ENCODE measurements around the gene CXXC1.
"Not testable (repeated sequence)": the region's sequence is repeated elsewhere in the genome, so short reads cannot be mapped to it uniquely, and the experiment has no call there.

The CXXC1 gene

DNA sequence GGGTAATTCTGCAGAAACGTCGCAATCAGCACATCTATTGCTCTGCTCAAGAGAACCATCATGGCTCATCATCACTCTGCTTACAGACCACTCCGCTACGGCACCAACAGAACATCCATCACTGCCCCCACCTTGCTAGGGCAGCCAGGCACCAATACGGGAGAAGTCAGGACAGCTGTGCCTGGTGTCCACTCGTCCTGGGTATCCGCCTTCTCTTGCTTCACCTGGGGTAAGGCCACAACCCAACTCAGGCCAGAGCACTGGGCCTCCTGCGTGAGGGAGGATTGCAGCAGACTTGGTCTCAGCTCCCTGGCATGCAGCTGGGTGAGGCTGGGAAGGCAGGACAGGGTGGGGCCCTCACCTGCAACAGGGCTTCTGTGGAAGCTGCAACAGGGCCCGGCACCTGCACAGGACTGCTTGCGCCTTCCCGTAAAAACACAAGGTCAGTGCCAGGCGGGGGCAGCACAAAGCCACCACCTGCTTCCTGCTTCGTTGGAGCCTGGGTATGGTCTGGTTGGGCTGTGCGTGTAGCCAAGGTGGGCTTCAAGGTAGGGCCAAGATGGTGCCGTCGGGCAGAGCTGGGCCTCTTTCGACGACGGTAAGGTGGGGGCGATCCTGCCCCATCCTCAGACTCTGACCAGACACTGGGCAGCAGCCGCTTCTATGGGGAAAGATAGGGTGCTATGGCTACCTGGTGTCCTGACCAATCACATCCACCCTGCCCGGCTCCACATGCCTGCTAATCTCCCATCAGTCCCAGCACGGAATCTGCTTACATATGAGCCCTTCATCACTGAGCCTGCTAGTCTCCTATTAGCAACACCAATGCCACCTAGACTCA is 14.1 kb downstream of the CXXC1 start:
- no peak for DNase-seq

- no peak for DNase-seq
These were observed 14.9 kb downstream of the CXXC1 start for GRCh38 chr18:50272568-50272967.

- DNase-seq = peak; percentile 82
These were observed 19.3 kb downstream of the CXXC1 start for GRCh38 chr18:50268022-50268747.

DNA sequence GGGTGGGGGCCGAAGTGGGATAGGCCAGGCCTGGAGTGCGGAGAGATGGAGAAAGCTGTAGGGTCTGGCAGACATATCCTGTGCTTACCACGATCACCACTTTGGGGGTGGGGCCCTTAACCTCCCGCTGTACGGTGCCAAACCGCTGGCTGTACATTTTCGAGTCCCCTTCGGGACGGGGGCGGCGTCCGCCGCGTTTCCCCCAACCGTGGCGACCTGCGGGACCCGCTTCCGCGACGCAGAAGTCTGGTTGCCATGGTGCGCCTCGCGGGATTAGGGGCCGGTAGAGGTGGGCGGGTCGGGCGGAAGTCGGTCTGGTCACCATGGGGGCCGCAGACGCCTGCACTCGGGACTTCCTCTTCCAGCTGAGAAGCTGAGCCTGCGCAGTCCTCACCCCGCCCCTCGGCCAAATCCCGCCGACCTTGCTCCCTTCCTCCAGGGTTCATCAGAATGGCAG is 21.2 kb downstream of the CXXC1 start, which contains the start of gene CFAP53:
CFAP53 (minus strand) TSS at position 248 of the 457 bp plus-strand sequence; CDS start at position 157, 91 bp downstream.
- DNase-seq = peak; percentile 86

GRCh38 chr18:50262977-50263376 is 24.5 kb downstream of the CXXC1 start:
- DNase-seq = no peak

DNA sequence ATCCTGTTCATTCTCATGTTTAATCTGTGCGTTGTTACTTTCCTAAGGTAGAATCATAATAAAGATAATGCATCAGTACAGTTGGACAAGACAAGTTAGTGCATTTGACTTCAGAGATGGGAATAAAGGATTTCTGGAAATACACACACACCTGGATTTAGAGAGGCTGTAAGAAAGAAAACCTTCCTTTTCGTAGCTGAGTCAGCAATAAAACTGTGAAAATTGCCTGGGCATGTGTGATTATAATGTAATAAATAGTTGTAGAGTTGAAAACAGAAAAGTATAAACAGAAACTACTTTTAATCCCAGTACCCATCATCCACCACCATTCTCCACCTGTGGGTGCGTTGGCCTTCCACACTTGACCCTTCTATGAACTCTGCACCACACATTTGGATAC is 36.6 kb downstream of the CXXC1 start:
- no peak for DNase-seq

- DNase-seq = no peak
These were observed 37.9 kb downstream of the CXXC1 start for GRCh38 chr18:50249576-50249975.

- no peak for DNase-seq
These were observed 39.9 kb downstream of the CXXC1 start for GRCh38 chr18:50247561-50247960.

DNA sequence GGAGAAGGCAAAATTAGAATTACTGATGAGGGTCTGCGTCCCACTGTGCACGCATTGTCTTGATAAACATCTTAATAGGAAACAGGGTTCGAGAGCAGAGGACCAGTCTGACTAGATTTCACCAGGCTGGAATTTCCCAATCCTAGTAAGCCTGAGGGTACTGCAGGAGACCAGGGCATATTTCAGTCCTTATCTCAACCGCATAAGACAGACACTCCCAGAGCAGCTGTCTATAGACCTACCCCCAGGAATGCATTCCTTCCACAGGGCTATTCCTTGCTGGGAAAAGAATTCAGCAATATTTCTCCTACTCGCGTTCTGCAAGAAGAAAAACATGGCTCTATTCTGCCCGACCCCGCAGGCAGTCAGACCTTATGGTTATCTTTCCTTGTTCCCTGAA is 45.7 kb downstream of the CXXC1 start:
- not testable (repeated sequence) for DNase-seq

- DNase-seq = no peak
These were observed 47.4 kb downstream of the CXXC1 start for GRCh38 chr18:50240080-50240563.

GRCh38 chr18:50232419-50232818 is 55.1 kb downstream of the CXXC1 start:
- no peak for DNase-seq
